Amygdala (tissue), 56 donors: ENCODE measurements around the gene INCENP.
"Not testable (repeated sequence)": the region's sequence is repeated elsewhere in the genome, so short reads cannot be mapped to it uniquely, and the experiment has no call there.

Source experiments
- DNase-seq, 56 donors: peaks; one replicate each; lab custom pipeline; 2025; lab: John Stamatoyannopoulos, UW

INCENP gene

GRCh38 chr11:62166371-62166770 is 42.6 kb downstream of the INCENP start:
- no peak for DNase-seq

DNA sequence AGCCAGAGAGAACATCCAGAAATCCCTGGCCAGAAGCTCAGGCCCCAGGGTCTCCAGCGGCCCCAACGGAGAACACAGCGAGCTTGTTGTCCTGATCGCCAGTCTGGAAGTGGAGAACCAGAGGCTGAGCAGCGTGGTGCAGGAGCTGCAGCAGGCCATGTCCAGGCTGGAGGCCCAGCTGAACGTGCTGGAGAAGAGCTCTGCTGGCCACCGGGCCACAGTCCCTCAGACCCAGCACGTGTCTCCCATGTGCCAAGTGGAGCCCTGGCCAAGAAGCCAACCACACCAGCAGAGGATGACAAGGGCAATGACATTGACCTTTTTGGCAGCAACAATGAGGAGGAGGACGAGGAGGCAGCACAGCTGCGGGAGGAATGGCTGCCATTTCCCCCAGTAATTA is 45.6 kb downstream of the INCENP start:
- DNase-seq, result no peak

- DNase-seq, result no peak
Measured at GRCh38 chr11:62169935-62170334, 46.1 kb downstream of the INCENP start.

DNA sequence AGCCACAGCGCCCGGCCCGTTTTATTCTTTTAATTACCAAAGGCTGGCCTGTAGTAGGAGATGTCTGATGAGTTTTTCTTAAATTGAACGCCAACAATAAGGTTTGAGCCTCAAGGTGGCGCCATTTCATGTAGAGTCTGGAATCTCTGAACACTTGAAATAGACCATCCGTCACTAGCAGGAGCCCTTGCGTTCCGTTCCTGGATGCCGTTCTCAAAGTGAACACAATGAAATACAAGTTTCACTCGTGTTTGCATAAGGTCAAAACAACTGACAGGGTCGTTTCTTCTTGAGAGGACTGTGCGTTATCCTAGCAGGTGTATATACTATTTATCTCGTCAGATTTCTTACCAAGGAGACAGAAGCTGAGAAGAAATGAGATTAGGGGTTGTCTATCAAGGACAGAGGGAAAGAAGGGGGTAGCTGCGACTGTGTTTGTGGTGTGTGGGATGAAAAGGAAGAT is 47.5 kb downstream of the INCENP start:
- DNase-seq, result peak in 51 of 56 donors; percentile 2 to 94 (median 48)

DNA sequence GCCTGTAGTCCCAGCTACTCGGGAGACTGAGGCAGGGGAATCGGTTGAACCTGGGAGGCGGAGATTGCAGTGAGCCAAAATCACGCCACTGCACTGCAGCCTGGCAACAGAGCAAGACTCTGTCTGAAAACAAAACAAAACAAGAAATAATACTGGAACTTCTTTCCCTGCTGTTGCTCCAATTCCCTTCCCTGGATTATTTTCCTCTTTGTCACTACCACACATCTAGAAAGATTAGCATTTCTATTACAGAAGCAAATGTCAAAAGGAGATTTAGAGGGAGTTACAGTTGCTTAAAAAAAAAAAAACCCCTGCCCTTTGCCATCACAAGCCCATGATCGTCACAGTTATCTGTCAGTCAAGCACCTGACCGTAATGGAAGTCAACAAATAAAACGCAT is 48.5 kb downstream of the INCENP start:
- DNase-seq, result no peak

GRCh38 chr11:62176766-62177165 is 53.0 kb downstream of the INCENP start:
- no peak for DNase-seq

DNA sequence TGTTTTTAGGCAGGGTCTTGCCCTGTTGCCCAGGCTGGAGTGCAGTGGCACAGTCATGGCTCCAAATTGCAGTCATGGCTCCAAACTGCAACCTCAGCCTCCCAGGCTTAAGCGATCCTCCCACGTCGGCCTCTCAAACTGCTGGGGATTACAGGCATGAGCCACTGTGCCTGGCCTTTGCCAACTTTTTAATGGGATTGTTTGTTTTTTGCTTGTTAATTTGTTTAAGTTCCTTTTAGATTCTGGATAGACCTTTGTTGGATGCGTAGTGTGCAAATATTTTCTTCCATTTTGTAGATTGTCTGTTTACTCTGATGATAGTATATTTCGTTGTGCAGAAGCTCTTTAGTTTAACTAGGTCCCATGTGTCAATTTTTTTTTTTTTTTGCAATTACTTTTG is 56.2 kb downstream of the INCENP start:
- no peak for DNase-seq

DNA sequence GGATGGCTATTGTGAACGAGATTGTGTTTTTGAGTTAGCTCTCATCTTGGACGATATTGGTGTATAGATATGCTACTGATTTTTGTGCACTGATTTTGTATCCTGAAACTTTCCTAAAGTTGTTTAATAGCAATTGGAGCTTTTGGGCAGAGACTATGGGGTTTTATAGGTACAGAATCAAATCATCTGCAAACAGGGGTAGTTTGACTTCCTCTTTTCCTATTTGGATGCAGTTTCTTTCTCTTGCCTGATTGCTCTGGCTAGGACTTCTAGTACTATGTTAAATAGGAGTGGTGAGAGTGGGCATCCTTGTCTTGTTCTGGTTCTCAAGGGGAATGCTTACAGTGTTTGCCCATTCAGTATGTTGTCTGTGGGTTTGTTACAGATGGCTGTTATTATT is 57.3 kb downstream of the INCENP start:
- no peak for DNase-seq

- DNase-seq, result no peak
Measured at GRCh38 chr11:62182147-62182891, 58.5 kb downstream of the INCENP start.

GRCh38 chr11:62186195-62186594 is 62.4 kb downstream of the INCENP start:
- no peak for DNase-seq

DNA sequence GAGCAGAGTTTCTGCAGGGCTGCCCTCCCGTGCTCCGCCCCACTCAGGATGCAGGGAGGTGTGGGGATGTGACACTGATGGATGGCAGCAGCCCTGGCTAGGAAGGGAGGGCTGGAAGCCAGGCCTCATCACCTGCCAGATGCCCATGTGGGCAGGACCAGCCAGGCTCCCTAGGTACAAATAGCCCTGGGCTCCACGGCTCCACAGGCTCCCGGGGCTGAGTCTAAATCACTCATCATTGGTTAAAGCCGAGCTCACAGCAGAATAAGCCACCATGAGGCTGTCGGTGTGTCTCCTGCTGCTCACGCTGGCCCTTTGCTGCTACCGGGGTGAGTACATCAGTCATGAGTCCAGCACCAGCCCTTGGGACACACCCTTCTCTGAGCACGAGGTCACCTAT is 66.2 kb downstream of the INCENP start, which contains the start of gene SCGB1D1:
TSS of gene SCGB1D1 (plus strand) at position 206 of the 400 bp plus-strand sequence. CDS start at position 275, 69 bp downstream.
- DNase-seq, result no peak

DNA sequence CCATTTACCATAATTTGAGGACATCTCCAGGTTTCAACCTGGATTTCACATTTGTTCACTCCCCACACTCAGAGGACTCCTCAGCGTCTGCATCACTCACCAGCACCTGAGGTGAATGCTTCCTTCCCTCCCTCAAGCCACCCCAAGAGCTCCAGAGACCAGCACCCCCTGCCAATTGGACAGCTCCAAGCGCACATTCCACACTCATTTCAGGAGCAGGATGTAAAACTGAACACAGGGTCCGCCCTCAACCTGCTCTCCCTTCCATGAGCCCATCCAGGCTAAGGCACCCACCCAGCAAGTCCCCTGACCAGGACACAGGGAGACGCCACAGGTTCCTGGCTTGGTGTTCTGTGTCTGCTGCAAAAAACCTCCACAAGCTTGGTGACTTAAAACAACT is 70.1 kb downstream of the INCENP start:
- no peak for DNase-seq

DNA sequence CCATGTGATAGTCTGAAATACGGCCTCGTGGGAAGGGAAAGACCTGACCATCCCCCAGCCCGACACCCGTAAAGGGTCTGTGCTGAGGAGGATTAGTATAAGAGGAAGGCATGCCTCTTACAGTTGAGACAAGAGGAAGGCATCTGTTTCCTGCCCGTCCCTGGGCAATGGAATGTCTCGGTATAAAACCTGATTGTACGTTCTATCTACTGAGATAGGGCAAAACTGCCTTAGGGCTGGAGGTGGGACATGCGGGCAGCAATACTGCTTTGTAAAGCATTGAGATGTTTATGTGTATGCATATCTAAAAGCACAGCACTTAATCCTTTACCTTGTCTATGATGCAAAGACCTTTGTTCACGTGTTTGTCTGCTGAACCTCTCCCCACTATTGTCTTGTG is 71.2 kb downstream of the INCENP start:
- DNase-seq, result not testable (repeated sequence)

GRCh38 chr11:62195945-62196344 is 72.1 kb downstream of the INCENP start:
- no peak for DNase-seq

DNA sequence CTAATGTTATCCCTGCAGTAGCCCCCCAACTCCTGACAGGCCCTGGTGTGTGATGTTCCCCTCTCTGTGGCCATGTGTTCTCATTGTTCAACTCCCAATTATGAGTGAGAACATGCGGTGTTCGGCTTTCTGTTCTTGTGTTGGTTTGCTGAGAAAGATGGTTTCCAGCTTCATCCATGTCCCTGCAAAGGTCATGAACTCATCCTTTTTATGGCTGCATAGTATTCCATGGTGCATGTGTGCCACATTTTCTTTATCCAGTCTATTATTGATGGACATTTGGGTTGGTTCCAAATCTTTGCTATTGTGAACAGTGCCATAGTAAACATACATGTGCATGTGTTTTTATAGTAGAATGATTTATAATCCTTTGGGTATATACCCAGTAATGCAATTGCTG is 73.6 kb downstream of the INCENP start:
- not testable (repeated sequence) for DNase-seq

DNA sequence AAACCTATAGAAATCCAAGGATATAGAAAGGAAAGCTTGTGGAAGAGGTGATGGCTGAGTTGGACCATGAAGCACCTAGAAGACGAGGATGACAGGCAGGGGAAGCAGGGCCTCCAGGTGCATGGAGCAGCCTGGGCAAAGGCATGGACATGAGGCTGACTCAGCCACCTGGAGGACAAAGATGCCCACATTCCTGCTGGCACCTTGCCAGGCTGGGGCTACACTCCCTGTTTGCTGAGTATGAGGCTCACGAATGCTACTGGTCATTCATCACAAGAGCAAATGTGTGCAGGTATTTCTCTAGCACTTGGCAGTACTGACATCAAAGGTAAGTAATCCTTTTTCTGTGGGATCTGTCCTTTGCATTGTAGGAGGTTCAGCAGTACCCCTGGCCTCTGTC is 77.6 kb downstream of the INCENP start:
- DNase-seq, result peak in 1 of 56 donors; percentile 1
